Brain pericyte (primary cell): ENCODE results near the gene PTPN20.

Experiments used
- DNase-seq: peaks from one replicate; pipeline ENCODE4 v3.0.0-alpha.2; 2012; ENCODE audit warnings: low read depth, low spot score

Gene PTPN20

DNA sequence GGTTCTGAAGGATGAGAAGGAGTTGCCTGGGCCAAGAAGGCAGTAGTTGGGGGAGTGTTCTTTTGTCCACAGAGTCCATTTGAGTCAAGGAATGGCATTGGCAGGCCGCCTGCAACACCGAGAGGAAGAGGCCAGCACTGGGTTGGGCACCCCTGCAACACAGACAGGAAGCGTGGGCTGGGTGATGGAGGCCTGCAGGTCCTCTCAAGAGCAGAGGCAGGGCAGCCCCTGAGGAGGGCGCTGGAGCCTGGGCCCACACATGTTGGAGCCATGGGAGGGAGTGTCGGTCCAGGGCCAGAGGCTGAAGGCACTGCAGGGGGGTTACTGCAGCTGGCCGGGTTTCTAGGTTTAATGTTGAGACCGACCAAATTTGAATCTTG is 137.3 kb downstream of the PTPN20 start:
- no peak for DNase-seq

DNA sequence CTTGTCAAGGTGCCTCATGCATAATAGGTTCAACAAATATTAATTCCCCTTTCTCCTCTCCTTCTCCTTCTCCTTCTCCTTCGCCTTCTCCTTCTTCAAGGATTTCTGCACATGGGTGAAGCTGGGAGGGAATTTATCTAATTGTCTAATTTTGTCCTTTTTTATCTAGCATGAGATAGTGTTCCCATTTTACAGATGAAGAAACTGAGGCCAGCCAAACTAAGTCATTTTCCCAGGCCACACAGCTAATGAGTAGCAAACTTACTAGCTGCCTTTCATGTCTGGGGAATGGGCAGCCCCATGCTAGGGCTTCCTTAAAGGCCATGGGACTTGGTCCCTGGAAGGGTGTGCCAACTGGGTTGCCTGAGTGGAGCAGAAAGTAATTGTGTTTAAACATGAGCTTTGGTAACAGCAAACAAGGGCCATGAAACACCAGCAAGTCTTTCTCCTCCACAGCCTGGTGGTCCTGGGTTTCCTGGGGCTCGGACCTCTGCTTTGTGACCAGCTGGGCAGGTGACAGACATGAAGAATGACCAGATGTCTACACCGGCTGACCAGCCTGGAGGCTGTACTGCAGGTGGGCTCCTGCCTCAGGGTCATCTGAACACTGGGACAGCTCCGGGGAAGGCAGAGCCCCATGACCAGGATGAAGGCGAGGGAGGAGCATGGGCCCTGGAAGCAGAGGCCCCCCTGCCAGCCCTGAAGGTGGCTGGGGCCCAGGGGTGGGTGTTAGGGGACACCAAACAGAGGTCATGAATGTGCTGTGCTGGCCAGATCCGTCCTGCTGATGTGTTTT is 138.0 kb downstream of the PTPN20 start:
- no peak for DNase-seq

DNA sequence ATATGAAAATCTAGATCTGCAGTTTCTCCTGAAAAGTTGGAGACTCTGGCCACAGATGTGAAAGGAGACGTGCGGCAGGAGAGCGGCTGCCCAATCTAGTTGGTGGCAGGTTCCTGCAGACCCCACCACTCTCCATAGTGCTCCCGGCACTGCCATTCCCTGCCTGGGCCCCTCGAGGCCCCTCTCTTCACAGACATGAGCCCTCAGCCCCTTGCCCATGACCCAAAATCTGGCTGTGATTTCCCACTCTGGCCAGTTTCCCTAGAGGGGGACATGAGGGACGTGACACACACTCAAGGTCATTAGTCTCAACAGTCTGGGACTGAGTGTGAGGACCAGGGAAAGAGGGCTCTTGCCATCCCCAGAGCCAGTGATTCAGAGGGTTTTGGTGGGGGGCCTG is 138.7 kb downstream of the PTPN20 start:
- no peak for DNase-seq

DNA sequence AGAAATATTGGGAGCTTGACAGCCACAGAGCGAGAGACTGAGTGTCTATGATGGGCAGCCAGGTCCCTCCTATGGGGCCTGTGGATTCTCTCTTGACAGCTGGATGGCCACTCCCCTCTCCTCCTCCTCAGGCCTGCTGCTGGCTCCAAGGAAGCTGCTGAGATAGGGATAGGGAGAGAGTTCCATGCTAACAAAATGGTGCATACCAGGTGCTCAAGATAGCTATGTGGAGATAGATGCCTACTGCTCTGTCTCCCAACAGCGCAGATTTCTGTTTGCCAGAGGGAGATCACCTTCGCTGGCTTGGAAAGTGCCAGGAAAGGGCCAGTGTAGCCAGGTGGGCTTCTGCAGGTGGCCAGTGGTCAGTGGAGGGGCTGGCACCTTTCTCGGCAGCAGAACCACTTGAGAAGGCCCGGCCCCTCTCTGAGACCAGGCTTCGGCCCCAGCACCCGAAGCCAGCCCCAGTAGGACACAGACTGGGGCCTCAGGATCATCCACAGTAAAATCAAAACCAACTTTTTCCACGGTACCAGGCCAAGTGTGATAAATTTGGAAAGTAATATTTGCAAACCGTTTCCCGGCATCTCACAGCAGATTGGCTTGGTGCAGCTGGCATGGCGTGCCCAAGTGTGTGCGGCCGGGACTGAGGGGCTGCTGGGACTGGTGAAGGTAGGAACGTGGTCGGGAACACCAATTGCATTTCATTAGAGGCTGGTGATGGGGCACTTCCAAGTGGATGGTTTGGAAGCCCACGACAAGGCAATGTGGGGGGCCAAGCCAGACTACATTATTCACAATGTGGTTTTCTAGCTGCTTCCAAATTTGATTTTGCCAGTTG is 139.6 kb downstream of the PTPN20 start:
- no peak for DNase-seq

DNA sequence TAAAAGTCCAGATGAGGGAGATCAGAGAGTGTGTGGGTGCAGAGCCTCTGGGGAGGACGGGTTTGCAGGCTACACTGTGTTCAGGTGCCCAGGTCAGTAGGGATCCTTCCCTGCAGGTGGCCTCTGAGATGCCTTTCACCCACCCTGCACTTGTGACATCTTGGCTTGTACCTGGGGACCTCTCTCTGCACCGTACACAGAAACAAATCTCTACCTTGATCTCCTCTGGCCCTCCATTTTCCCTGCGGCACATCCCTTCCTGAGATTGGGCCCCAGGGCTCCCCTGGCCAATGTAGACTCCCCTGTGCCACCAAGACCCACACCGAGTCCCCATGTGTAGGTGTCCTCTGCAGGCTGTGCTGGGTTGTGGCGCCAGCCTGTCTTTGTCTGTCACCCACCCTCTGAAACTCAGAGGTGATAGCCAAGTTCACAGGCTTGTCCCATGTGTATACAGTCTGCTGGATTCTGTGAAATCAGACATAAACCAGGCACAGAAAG is 140.6 kb downstream of the PTPN20 start:
- no peak for DNase-seq
